ENCODE data around the gene TGFBRAP1.

TGFBRAP1 gene

DNA sequence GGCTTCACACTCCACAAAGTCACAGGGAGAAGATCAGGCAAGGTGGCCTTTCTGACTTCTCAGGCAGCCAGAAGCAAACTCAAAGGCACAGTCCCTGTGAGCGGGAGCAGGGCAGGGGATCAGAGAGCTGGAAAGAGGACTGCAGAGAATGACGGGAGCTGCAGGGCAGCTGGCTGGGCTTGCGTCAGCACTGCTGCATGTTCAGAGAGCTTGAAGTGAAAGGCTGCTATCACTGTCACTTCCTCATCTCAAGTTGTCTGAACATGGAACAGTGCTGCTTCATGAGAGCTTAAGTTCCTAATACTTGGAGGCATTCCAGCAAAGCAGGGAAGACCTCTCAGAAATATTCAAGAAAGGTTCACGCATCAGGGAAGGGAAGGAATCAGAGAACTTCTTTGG, 20.4 kb downstream of the TGFBRAP1 start:
- no peak for DNase-seq

- DNase-seq: no peak
Measured at GRCh38 chr2:105308382-105309146, 21.0 kb downstream of the TGFBRAP1 start.

GRCh38 chr2:105307962-105308361, 21.6 kb downstream of the TGFBRAP1 start:
- no peak for DNase-seq

- DNase-seq: no peak
Measured at GRCh38 chr2:105307550-105307949, 22.0 kb downstream of the TGFBRAP1 start.

DNA sequence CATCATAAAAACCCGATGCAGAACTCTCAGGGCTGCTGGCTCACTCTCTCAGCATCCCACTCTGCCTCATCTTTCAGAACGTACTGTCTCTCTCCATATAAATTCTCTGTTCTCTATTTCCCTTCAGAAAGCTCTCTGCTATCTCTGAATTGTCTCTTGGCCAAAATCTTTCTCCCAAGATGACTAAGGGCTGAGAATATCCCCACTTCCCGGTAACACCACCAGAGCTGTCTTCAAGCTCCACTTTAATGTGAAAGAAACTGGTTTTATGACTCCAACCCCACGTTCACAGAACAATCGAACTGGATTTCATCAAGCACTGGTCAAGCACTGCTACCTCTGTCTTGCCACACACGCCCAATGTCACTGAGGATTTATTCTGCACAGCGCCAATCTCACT, 22.4 kb downstream of the TGFBRAP1 start:
- no peak for DNase-seq

DNA sequence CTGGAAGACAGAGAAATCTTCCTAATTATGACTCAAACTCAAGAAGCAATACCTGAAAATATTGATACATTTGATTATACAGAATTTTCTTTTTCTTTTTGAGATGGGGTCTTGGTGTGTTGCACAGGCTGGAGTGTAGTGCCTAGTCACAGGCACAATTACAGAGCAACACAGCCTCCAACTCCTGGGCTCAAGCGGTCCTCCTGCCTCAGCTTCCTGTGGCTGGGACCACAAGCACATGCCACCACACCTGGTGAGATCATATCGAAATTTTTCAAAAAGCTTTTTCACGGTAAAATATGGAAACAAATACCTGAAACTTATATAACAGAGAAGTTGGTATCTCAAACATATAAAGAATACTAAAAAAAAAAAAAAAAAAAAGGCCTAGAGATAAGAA, 27.9 kb downstream of the TGFBRAP1 start:
- no peak for DNase-seq

GRCh38 chr2:105299290-105299689, 30.2 kb downstream of the TGFBRAP1 start:
- no peak for DNase-seq

- DNase-seq: no peak
Measured at GRCh38 chr2:105298017-105298416, 31.5 kb downstream of the TGFBRAP1 start.

DNA sequence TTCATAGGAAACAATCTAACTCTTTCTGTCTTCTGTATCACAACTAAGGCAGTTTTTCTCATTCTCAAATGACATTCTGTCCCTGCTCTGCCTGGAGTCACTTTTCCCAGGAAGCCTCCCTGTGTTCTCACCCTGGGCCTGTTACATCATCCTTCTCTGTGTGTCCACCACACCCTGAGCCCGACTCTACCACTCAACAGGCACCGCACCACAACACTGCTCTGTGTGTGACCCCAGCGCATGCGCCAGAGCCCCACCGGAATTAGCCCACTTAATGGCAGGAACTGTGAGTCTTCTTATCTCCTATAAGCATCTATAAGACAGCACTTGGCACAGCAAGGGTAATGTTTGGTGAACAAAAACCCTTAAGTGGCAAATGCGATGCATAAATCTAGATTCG, 32.3 kb downstream of the TGFBRAP1 start:
- DNase-seq: no peak

DNA sequence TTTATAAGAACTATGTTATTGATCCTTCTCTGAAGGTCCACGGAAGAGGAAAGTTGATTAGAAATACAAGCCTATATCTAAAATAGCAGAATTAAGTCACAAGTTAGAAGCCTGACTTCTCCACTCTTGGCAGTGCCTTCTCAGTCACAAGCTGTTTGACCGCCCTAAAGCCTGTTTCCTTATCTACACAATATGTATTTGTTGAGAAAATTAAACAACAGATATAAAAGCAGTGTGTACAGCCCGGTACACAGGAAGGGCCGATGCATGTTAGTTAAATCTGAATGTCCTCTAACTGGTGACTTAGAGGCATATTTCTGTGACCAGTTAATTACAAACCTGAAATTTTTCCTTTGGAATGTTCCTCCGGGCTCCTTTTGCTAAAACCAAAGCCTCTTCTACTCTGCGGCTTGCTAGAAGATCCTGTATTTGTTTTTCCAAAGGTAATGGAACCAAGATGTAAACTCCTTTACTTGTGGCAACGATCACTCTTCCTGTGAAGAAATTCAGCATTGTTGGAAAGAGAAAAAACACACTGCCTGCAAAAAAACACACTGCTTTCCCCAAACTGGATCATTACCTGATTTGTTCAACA, 33.4 kb downstream of the TGFBRAP1 start:
- no peak for DNase-seq

- DNase-seq: no peak
Measured at GRCh38 chr2:105294844-105295481, 34.6 kb downstream of the TGFBRAP1 start.

GRCh38 chr2:105294046-105294445, 35.5 kb downstream of the TGFBRAP1 start:
- DNase-seq: no peak

DNA sequence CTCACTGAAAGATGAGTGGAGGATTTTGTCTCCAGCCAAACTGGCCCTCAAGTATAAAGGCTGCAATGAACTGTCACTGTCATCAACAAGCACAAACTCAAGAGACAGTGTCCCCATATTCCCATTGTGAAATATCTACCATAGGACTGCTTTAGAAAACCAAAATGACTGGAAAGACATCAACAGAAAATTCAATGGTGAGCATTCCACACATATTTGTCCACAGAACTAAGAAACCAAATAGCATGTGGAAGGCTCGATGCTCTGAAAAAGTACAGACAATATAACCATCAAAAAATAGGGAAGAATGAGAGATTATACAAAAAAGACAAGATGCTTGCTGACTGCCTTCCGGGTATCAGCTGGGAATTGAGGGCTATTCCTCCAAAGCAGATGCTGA, 37.6 kb downstream of the TGFBRAP1 start:
- no peak for DNase-seq

GRCh38 chr2:105290981-105291660, 38.4 kb downstream of the TGFBRAP1 start:
- DNase-seq: no peak

GRCh38 chr2:105288133-105288532, 41.4 kb downstream of the TGFBRAP1 start:
- no peak for DNase-seq

DNA sequence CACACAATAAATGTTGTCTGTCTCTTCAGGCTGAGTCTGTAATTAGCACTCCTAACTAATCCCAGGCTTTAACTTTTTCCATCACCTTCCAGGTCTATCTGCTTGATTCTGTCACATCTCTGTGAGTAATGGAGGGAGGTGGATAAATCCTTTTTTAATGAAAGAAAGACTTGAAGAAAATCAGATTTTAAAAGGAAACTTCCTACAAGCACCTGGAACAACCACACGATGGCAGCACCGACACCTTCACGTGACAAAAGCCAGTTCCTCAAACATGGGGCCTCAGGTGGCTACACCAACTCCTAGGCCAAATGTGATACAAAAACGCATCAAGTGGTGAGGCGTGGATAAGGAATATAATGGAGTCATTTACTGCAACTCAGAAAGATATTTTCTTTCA, 41.8 kb downstream of the TGFBRAP1 start:
- DNase-seq: no peak

DNA sequence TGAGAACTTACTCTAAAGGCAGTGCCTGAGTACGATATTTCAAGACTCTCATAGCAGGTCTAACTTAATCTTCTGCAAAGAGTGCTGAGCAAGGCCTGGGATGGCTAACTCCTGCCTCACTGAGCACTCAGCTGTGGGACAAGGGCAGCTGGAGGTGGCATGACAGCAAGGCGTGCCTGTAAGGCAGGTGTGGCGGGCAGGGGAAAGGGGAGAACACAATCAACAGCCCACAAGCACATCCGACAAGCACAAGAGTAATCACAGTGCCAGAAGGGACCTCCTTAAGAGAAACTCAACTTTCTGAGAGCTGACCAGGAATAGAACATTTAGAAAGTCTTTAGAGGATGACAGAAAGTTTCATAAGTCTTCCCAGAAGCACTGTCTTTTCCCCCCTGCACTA, 46.0 kb downstream of the TGFBRAP1 start:
- no peak for DNase-seq

DNA sequence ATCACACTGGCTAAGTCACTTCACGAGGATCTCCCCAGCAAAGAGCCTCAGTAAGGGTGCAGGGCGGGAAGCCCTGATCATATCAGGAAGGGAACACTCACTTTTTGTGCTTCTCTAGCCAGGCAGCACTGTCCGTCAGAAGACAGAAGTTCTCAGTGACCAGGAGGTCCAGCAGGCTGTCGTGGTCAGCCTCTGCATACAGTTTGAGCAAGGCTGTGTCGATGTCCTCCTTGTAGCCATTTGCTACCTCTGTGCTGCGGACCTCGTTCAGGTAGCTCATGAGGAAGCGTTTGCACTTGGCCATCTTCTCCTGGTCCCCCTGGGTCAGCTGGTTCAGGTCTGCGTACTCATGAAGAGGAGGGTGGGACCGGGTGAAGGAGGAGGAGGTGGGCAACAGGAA, 49.3 kb downstream of the TGFBRAP1 start:
- DNase-seq: no peak

- DNase-seq: no peak
Measured at GRCh38 chr2:105279126-105279525, 50.4 kb downstream of the TGFBRAP1 start.

DNA sequence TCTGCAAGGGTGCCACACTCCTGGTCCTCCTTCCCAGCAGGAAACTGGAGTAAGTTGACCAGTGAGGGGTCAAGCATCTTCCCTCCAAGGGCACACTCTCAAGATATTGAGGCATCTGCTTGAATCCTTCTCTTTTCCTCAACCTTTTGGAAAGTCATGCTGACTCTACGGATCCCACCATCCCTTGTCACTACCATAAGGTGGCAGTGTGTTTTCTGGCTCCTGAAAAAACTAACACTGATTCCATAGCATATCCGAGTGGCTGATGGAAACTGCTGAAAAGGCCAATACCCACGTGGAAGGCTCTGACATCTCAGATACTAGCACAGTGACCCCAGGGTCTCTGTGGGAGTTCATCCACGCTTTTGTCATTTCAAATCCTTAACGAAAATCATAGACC, 50.9 kb downstream of the TGFBRAP1 start:
- no peak for DNase-seq

- no peak for DNase-seq
Measured at GRCh38 chr2:105274046-105274445, 55.5 kb downstream of the TGFBRAP1 start.

- DNase-seq: no peak
Measured at GRCh38 chr2:105272176-105272575, 57.4 kb downstream of the TGFBRAP1 start.

GRCh38 chr2:105271393-105272045, 58.0 kb downstream of the TGFBRAP1 start:
- DNase-seq: no peak

Data from NCI-H774 (cell line).